ENCODE results near the gene S100A3. TPM values are rescaled to one million over a fixed set of nuclear protein-coding genes. Genes with fewer than 3 reads are reported as not detected.

Gene S100A3
- total and polyA plus RNA-seq, 2 of the 13 experiments (the other 11 are each of a cell fraction or from before 2014, with no cell fraction given), result 2.5 to 4.5 TPM

DNA sequence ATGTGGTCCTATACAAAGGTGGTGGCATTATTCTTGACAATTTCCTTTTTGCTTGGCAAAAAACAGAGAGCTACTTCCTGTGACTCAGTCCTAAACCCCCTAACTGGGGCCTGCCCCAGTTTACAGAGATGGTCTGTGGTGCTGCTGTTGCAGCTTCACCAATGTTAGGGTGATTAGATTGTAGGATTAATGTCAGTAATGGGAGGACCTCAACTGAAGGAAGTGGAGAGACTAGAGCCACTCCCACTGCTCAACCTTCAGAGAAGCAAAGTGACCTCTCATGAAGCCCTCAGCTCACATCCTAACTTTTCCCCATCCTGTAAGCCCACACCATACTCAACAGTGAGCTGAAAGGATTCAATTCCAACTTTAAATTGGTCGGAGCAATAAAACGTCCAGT is 16.9 kb downstream of the S100A3 start:
- no peak overlapping the region for H3K9ac ChIP-seq (ENCODE audit: insufficient read depth, low read depth, low read length)
- in situ Hi-C loops (cut with HindIII; ENCODE audit: extremely low pct_ligation_motif_present, low pct_unique_long_range_greater_than_20kb), result loop anchor here (5.0 kb wide), 1 partner anchor 35 kb away; the partner anchor contains the start of gene S100A2
- no TSS peak for BruUV-seq (replicated peaks)
- TF ChIP-seq ZSCAN30 (CRISPR knock-in tag; IDR thresholded peaks at IDR 0.05), result no peak
- TF ChIP-seq, protein P1, sequence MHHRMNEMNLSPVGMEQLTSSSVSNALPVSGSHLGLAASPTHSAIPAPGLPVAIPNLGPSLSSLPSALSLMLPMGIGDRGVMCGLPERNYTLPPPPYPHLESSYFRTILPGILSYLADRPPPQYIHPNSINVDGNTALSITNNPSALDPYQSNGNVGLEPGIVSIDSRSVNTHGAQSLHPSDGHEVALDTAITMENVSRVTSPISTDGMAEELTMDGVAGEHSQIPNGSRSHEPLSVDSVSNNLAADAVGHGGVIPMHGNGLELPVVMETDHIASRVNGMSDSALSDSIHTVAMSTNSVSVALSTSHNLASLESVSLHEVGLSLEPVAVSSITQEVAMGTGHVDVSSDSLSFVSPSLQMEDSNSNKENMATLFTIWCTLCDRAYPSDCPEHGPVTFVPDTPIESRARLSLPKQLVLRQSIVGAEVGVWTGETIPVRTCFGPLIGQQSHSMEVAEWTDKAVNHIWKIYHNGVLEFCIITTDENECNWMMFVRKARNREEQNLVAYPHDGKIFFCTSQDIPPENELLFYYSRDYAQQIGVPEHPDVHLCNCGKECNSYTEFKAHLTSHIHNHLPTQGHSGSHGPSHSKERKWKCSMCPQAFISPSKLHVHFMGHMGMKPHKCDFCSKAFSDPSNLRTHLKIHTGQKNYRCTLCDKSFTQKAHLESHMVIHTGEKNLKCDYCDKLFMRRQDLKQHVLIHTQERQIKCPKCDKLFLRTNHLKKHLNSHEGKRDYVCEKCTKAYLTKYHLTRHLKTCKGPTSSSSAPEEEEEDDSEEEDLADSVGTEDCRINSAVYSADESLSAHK (CRISPR knock-in tag; IDR thresholded peaks at IDR 0.05; ENCODE audit: borderline replicate concordance), result no peak
- no peak for TF ChIP-seq ZNF816 (CRISPR knock-in tag; IDR thresholded peaks at IDR 0.05; ENCODE audit: borderline replicate concordance)
- TF ChIP-seq, protein P2, sequence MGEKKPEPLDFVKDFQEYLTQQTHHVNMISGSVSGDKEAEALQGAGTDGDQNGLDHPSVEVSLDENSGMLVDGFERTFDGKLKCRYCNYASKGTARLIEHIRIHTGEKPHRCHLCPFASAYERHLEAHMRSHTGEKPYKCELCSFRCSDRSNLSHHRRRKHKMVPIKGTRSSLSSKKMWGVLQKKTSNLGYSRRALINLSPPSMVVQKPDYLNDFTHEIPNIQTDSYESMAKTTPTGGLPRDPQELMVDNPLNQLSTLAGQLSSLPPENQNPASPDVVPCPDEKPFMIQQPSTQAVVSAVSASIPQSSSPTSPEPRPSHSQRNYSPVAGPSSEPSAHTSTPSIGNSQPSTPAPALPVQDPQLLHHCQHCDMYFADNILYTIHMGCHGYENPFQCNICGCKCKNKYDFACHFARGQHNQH (CRISPR knock-in tag; IDR thresholded peaks at IDR 0.05), result no peak
- TF ChIP-seq, protein P3, sequence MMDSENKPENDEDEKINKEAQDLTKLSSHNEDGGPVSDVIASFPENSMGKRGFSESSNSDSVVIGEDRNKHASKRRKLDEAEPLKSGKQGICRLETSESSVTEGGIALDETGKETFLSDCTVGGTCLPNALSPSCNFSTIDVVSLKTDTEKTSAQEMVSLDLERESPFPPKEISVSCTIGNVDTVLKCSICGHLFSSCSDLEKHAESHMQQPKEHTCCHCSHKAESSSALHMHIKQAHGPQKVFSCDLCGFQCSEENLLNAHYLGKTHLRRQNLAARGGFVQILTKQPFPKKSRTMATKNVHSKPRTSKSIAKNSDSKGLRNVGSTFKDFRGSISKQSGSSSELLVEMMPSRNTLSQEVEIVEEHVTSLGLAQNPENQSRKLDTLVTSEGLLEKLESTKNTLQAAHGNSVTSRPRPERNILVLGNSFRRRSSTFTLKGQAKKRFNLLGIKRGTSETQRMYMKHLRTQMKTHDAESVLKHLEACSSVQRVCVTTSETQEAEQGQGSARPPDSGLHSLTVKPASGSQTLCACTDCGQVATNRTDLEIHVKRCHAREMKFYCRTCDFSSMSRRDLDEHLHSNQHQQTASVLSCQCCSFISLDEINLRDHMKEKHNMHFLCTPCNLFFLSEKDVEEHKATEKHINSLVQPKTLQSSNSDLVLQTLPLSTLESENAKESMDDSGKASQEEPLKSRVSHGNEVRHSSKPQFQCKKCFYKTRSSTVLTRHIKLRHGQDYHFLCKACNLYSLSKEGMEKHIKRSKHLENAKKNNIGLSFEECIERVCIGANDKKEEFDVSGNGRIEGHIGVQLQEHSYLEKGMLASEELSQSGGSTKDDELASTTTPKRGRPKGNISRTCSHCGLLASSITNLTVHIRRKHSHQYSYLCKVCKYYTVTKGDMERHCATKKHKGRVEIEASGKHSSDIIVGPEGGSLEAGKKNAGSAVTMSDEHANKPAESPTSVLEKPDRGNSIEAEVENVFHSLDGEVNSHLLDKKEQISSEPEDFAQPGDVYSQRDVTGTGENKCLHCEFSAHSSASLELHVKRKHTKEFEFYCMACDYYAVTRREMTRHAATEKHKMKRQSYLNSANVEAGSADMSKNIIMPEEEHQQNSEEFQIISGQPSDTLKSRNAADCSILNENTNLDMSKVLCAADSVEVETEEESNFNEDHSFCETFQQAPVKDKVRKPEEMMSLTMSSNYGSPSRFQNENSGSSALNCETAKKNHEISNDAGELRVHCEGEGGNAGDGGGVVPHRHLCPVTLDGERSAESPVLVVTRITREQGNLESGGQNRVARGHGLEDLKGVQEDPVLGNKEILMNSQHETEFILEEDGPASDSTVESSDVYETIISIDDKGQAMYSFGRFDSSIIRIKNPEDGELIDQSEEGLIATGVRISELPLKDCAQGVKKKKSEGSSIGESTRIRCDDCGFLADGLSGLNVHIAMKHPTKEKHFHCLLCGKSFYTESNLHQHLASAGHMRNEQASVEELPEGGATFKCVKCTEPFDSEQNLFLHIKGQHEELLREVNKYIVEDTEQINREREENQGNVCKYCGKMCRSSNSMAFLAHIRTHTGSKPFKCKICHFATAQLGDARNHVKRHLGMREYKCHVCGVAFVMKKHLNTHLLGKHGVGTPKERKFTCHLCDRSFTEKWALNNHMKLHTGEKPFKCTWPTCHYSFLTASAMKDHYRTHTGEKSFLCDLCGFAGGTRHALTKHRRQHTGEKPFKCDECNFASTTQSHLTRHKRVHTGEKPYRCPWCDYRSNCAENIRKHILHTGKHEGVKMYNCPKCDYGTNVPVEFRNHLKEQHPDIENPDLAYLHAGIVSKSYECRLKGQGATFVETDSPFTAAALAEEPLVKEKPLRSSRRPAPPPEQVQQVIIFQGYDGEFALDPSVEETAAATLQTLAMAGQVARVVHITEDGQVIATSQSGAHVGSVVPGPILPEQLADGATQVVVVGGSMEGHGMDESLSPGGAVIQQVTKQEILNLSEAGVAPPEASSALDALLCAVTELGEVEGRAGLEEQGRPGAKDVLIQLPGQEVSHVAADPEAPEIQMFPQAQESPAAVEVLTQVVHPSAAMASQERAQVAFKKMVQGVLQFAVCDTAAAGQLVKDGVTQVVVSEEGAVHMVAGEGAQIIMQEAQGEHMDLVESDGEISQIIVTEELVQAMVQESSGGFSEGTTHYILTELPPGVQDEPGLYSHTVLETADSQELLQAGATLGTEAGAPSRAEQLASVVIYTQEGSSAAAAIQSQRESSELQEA (CRISPR knock-in tag; IDR thresholded peaks at IDR 0.05; ENCODE audit: not compliant biosample characterization), result no peak
- no peak for TF ChIP-seq NPAS2 (CRISPR knock-in tag; IDR thresholded peaks at IDR 0.05; ENCODE audit: borderline replicate concordance)
- no peak for TF ChIP-seq ESRRA (CRISPR knock-in tag; IDR thresholded peaks at IDR 0.05; ENCODE audit: low read depth)
- TF ChIP-seq PCBP1 (IDR thresholded peaks at IDR 0.05; ENCODE audit: borderline replicate concordance, low read depth, low read length), result no peak
- no peak for TF ChIP-seq ZNF557 (CRISPR knock-in tag; IDR thresholded peaks at IDR 0.05)
- no peak for TF ChIP-seq ZNF773 (CRISPR knock-in tag; IDR thresholded peaks at IDR 0.05; ENCODE audit: borderline replicate concordance)

More for the DNA sequence above, 16.9 kb downstream of the S100A3 start:
- H3K36me3 ChIP-seq (replicated peaks in 1 of 2; ENCODE audit: control insufficient read depth in 1 of 2, insufficient read depth in 2 of 2, low read length in 2 of 2), result no peaks in the 10 kb centered on the region
- H2AFZ ChIP-seq (ENCODE audit: low read length), result no peak overlapping the region
- no peak overlapping the region for H3K27ac ChIP-seq (ENCODE audit: extremely low read length, insufficient read depth, low read length)
- no peaks in the 10 kb centered on the region for H3K9me3 ChIP-seq (ENCODE audit: low read length)
- H3K4me3 ChIP-seq (replicated peaks in 1 of 3; ENCODE audit: insufficient read depth in 1 of 3, low read depth in 2 of 3, low read length in 3 of 3), result no peak overlapping the region; a peak in 1 of 6 replicates
- intact Hi-C loops (cut with micrococcal nuclease; ENCODE audit: unreplicated experiment), result no loop called here
- no peaks in the 10 kb centered on the region for H3K79me2 ChIP-seq (ENCODE audit: insufficient read depth, low read length)
- ATAC-seq (no peak), FAIRE-seq (no peak), DNase-seq (ENCODE audit: low spot score) (no peak)
- no peaks in the 10 kb centered on the region; a peak in 1 of 5 replicates for H3K27me3 ChIP-seq (ENCODE audit: control insufficient read depth in 1 of 2, insufficient read depth in 2 of 2, low read length in 2 of 2)
- H4K20me1 ChIP-seq (ENCODE audit: insufficient read depth, low read length), result no peaks in the 10 kb centered on the region
- WGBS (ENCODE audit: low lambda C conversion rate), result 4% methylated on average over 2 of the region's 2 CpGs
- peak overlapping the region; percentile 83; the same call in 1 of the 2 replicates for H3K4me2 ChIP-seq (ENCODE audit: low read depth, low read length)
- ChIA-PET CTCF (ENCODE audit: low intra/inter-chr PET ratio, low total read pairs) (interaction anchor here (1.3 to 2.8 kb wide), 4 partner anchors 21 to 95 kb away, joined by 5 to 42 read pairs (median 6); partner anchors contain the start of gene S100A13), POLR2A (interaction anchor here (1.6 to 6.6 kb wide), 4 partner anchors 12 to 101 kb away, joined by 5 to 49 read pairs (median 18); partner anchors contain the start of genes CHTOP and S100A2)
- H3K4me1 ChIP-seq (ENCODE audit: insufficient read depth, low read length), result peaks cover 54% of the 10 kb centered on the region

All from HepG2 (cell line).